Measurements from ENCODE around the gene FBXO11. TPM values are rescaled to one million over a fixed set of nuclear protein-coding genes. Genes with fewer than 3 reads are reported as not detected.

Gene FBXO11
- total RNA-seq, 2 donors from 2014 or later, result 71.9 to 84.5 TPM

GRCh38 chr2:47808614-47809013, 97.7 kb downstream of the FBXO11 start:
- H3K36me3 Mint-ChIP-seq (ENCODE audit: low read depth), result peaks cover 57% of the 10 kb centered on the region
- H3K27ac Mint-ChIP-seq, result no peak overlapping the region

GRCh38 chr2:47805850-47806249, 100.4 kb downstream of the FBXO11 start:
- peaks cover 27% of the 10 kb centered on the region for H3K9me3 ChIP-seq (ENCODE audit: control insufficient read depth, low read length)
- no peak overlapping the region for H3K9ac ChIP-seq (ENCODE audit: extremely low read depth, low read length, poor library complexity, severe bottlenecking)
- Mint-ChIP-seq H3K36me3 (ENCODE audit: low read depth) (peaks cover 74% of the 10 kb centered on the region), H3K4me1 (no peaks in the 10 kb centered on the region), H3K9me3 (no peaks in the 10 kb centered on the region), H3K27me3 (ENCODE audit: insufficient read depth) (no peaks in the 10 kb centered on the region), H3K4me3 (no peak overlapping the region), H3K27ac (no peak overlapping the region)
- TF ChIP-seq CTCF (conservative IDR thresholded peaks at IDR 0.05), result no peak
- H3K27ac ChIP-seq (ENCODE audit: low read depth, low read length), result no peak overlapping the region
- no peaks in the 10 kb centered on the region for H3K27me3 ChIP-seq (ENCODE audit: control insufficient read depth, insufficient read depth, low read length, poor library complexity, severe bottlenecking)
- no peak overlapping the region for H3K4me3 ChIP-seq (ENCODE audit: low read length)
- DNase-seq, result no peak
- WGBS, 2 experiments (ENCODE audit: insufficient coverage in 1 of 2, insufficient read length in 1 of 2), result 93 to 100% methylated on average over 3 to 6 of the region's 6 CpGs
- H3K4me1 ChIP-seq (ENCODE audit: control insufficient read depth, insufficient read depth, low read length), result no peaks in the 10 kb centered on the region
- peaks cover 100% of the 10 kb centered on the region for H3K36me3 ChIP-seq (ENCODE audit: control insufficient read depth, insufficient read depth, low read length)

More at GRCh38 chr2:47808614-47809013, 97.7 kb downstream of the FBXO11 start:
- Histone ChIP-seq H3K27me3 (ENCODE audit: control insufficient read depth, insufficient read depth, low read length, poor library complexity, severe bottlenecking) (no peaks in the 10 kb centered on the region), H3K9ac (ENCODE audit: extremely low read depth, low read length, poor library complexity, severe bottlenecking) (no peak overlapping the region), H3K4me3 (ENCODE audit: low read length) (no peak overlapping the region), H3K9me3 (ENCODE audit: control insufficient read depth, low read length) (peaks cover 1% of the 10 kb centered on the region), H3K36me3 (ENCODE audit: control insufficient read depth, insufficient read depth, low read length) (peaks cover 96% of the 10 kb centered on the region), H3K27ac (ENCODE audit: low read depth, low read length) (no peak overlapping the region), H3K4me1 (ENCODE audit: control insufficient read depth, insufficient read depth, low read length) (no peaks in the 10 kb centered on the region)
- no peak for DNase-seq
- Mint-ChIP-seq H3K9me3 (no peaks in the 10 kb centered on the region), H3K4me1 (peaks cover 3% of the 10 kb centered on the region), H3K27me3 (ENCODE audit: insufficient read depth) (no peaks in the 10 kb centered on the region), H3K4me3 (no peak overlapping the region)
- whole genome bisulfite sequencing, 2 experiments (ENCODE audit: insufficient coverage in 1 of 2, insufficient read length in 1 of 2), result 93% methylated on average over 2 to 4 of the region's 4 CpGs
- no peak for TF ChIP-seq CTCF (conservative IDR thresholded peaks at IDR 0.05)

- Mint-ChIP-seq H3K4me1 (no peaks in the 10 kb centered on the region), H3K9me3 (no peaks in the 10 kb centered on the region), H3K4me3 (no peak overlapping the region), H3K36me3 (ENCODE audit: low read depth) (peaks cover 93% of the 10 kb centered on the region), H3K27me3 (ENCODE audit: insufficient read depth) (no peaks in the 10 kb centered on the region), H3K27ac (no peak overlapping the region)
- Histone ChIP-seq H3K9me3 (ENCODE audit: control insufficient read depth, low read length) (peaks cover 30% of the 10 kb centered on the region), H3K36me3 (ENCODE audit: control insufficient read depth, insufficient read depth, low read length) (peaks cover 100% of the 10 kb centered on the region), H3K4me3 (ENCODE audit: low read length) (no peak overlapping the region), H3K9ac (ENCODE audit: extremely low read depth, low read length, poor library complexity, severe bottlenecking) (no peak overlapping the region), H3K4me1 (ENCODE audit: control insufficient read depth, insufficient read depth, low read length) (no peaks in the 10 kb centered on the region), H3K27me3 (ENCODE audit: control insufficient read depth, insufficient read depth, low read length, poor library complexity, severe bottlenecking) (no peaks in the 10 kb centered on the region), H3K27ac (ENCODE audit: low read depth, low read length) (no peak overlapping the region)
- WGBS, 2 experiments (ENCODE audit: insufficient coverage in 1 of 2, insufficient read length in 1 of 2), result 92 to 100% methylated on average over 1 of the region's 1 CpG
- no peak for TF ChIP-seq CTCF (conservative IDR thresholded peaks at IDR 0.05)
- no peak for DNase-seq
Observed at GRCh38 chr2:47803770-47804169, 102.5 kb downstream of the FBXO11 start.

All from endodermal cell (in vitro differentiated cells).